GM10266 (cell line): Measurements from ENCODE around the gene AHCYL2.
"Not testable (repeated sequence)": the region's sequence is repeated elsewhere in the genome, so short reads cannot be mapped to it uniquely, and the experiment has no call there.

Experiments used
- DNase-seq: peaks from one replicate; pipeline ENCODE4 v3.0.0; 2012; ENCODE audit errors: extremely low spot score
- CTCF ChIP-seq: IDR thresholded peaks from 2 replicates; pipeline ENCODE4 v1.5.1; 2012; ENCODE audit warnings: mild to moderate bottlenecking, low read depth; ENCODE audit not compliant: control insufficient read depth, insufficient read depth; ENCODE audit errors: missing control alignments

The AHCYL2 gene

DNA sequence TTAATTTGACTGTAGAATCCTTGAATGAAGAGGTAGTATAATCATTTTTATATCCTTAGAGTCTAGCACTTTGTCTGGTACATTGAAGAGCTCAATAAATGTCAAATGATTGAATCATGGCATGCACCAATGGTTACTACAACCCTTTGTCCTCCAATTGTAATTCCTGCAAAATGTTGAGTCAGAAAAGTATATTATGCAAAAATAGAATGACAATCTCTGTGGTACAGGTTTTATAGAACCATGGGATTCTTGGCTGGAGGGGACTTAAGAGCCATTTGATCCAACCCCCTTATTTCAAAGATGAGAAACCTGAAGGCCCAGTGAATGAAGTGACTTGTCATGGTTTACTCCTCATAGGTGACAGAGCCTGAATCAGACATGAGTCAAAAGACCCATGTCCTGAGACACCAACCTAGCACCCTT lies 246.6 kb downstream of the AHCYL2 start:
- DNase-seq, result no peak
- TF ChIP-seq CTCF, result no peak

DNA sequence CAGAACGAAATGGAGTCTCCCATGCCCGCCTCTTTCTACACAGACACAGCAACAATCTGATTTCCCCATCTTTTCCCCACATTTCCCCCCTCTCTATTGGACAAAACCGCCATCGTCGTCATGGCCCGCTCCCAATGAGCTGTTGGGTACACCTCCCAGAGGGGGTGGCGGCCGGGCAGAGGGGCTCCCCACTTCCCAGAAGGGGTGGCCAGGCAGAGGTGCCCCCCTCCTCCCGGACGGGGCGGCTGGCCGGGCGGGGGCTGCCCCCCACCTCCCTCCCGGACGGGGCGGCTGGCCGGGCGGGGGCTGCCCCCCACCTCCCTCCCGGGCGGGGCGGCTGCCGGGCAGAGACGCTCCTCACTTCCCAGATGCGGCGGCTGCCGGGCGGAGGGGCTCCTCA lies 251.1 kb downstream of the AHCYL2 start:
- DNase-seq, result not testable (repeated sequence)

DNA sequence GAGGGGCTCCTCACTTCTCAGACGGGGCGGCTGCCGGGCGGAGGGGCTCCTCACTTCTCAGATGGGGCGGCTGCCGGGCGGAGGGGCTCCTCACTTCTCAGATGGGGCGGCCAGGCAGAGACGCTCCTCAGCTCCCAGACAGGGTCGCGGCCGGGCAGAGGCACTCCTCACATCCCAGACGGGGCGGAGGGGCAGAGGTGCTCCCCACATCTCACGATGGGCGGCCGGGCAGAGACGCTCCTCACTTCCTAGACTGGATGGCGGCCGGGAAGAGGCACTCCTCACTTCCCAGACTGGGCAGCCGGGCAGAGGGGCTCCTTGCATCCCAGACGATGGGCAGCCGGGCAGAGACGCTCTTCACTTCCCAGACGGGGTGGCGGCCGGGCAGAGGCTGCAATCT lies 251.6 kb downstream of the AHCYL2 start:
- not testable (repeated sequence) for DNase-seq
